Cortex of kidney (tissue), 1 donor: ENCODE data around the gene UTS2R.
"Not testable (repeated sequence)": the region's sequence is repeated elsewhere in the genome, so short reads cannot be mapped to it uniquely, and the experiment has no call there.

Source experiments
- DNase-seq: peaks from one replicate; lab custom pipeline; 2025; lab: John Stamatoyannopoulos, UW

UTS2R gene

GRCh38 chr17:82334204-82334621 is 37.4 kb upstream of the UTS2R start:
- DNase-seq, result no peak

GRCh38 chr17:82334622-82335394 is 36.8 kb upstream of the UTS2R start:
- DNase-seq, result no peak

- DNase-seq, result no peak
Observed at GRCh38 chr17:82338858-82339633, 32.5 kb upstream of the UTS2R start.

GRCh38 chr17:82339634-82340580 is 31.7 kb upstream of the UTS2R start:
- no peak for DNase-seq

GRCh38 chr17:82342361-82343079 is 29.0 kb upstream of the UTS2R start:
- no peak for DNase-seq

GRCh38 chr17:82343560-82343959 is 28.0 kb upstream of the UTS2R start:
- DNase-seq, result no peak

GRCh38 chr17:82344175-82344907 is 27.2 kb upstream of the UTS2R start:
- DNase-seq, result no peak

- no peak for DNase-seq
Observed at GRCh38 chr17:82345151-82345976, 26.2 kb upstream of the UTS2R start.

GRCh38 chr17:82346342-82347300 is 24.9 kb upstream of the UTS2R start:
- no peak for DNase-seq

- not testable (repeated sequence) for DNase-seq
Observed at GRCh38 chr17:82347994-82348393, 23.6 kb upstream of the UTS2R start.

GRCh38 chr17:82348434-82348833 is 23.1 kb upstream of the UTS2R start:
- DNase-seq, result no peak

GRCh38 chr17:82348866-82349265 is 22.7 kb upstream of the UTS2R start:
- DNase-seq, result no peak

- DNase-seq, result no peak
Observed at GRCh38 chr17:82349287-82349701, 22.3 kb upstream of the UTS2R start.

- no peak for DNase-seq
Observed at GRCh38 chr17:82350182-82351030, 21.2 kb upstream of the UTS2R start.

- no peak for DNase-seq
Observed at GRCh38 chr17:82351254-82351712, 20.3 kb upstream of the UTS2R start.

GRCh38 chr17:82351713-82352488 is 19.7 kb upstream of the UTS2R start:
- no peak for DNase-seq

- DNase-seq, result no peak
Observed at GRCh38 chr17:82353484-82353883, 18.1 kb upstream of the UTS2R start.
